IMR-90 (cell line): ENCODE data around the gene LRRC8B.

ENCODE experiments used
- BHLHE40 ChIP-seq: fragments of 150-350 bp; IDR thresholded peaks from 2 replicates; pipeline ENCODE4 v1.6.1; 2016; ENCODE audit warnings: mild to moderate bottlenecking, low read depth, low read length
- CTCF ChIP-seq: conservative IDR thresholded peaks from 2 replicates; pipeline ENCODE4 v1.5.1; 2012; ENCODE audit warnings: mild to moderate bottlenecking, low read depth, low read length, improper control_type of control experiment
- FOS ChIP-seq: fragments of 150-350 bp; IDR thresholded peaks from 2 replicates; pipeline ENCODE4 v1.6.1; 2016; ENCODE audit warnings: low read depth, low read length
- NFE2L2 ChIP-seq: fragments of 150-350 bp; IDR thresholded peaks from 2 replicates; pipeline ENCODE4 v1.6.1; 2016; ENCODE audit warnings: low read depth, mild to moderate bottlenecking, low read length
- POLR2A ChIP-seq: IDR thresholded peaks from 2 replicates; pipeline ENCODE4 v1.6.1; 2012; ENCODE audit warnings: mild to moderate bottlenecking, low read depth, low read length
- RAD21 ChIP-seq: IDR thresholded peaks from 2 replicates; pipeline ENCODE4 v1.6.1; 2012; ENCODE audit warnings: low read length, improper control_type of control experiment
- RFX5 ChIP-seq: IDR thresholded peaks from 2 replicates; pipeline ENCODE4 v1.8.0; 2012; ENCODE audit warnings: low read depth, mild to moderate bottlenecking, low read length, moderate library complexity
- USF2 ChIP-seq: fragments of 150-350 bp; IDR thresholded peaks from 2 replicates; pipeline ENCODE4 v1.6.1; 2017; ENCODE audit warnings: mild to moderate bottlenecking, antibody characterized with exemption, low read length, low read depth

GRCh38 chr1:89503690-89504089 lies 20.9 kb upstream of the LRRC8B start:
- TF ChIP-seq POLR2A (no peak), CTCF (no peak), NFE2L2 (no peak), FOS (no peak), BHLHE40 (no peak), USF2 (no peak), RAD21 (no peak), RFX5 (no peak)
